ENCODE results near the gene URAD.
A peak's percentile ranks its signal among the peaks of the same experiment; 100 is the strongest.

URAD gene

DNA sequence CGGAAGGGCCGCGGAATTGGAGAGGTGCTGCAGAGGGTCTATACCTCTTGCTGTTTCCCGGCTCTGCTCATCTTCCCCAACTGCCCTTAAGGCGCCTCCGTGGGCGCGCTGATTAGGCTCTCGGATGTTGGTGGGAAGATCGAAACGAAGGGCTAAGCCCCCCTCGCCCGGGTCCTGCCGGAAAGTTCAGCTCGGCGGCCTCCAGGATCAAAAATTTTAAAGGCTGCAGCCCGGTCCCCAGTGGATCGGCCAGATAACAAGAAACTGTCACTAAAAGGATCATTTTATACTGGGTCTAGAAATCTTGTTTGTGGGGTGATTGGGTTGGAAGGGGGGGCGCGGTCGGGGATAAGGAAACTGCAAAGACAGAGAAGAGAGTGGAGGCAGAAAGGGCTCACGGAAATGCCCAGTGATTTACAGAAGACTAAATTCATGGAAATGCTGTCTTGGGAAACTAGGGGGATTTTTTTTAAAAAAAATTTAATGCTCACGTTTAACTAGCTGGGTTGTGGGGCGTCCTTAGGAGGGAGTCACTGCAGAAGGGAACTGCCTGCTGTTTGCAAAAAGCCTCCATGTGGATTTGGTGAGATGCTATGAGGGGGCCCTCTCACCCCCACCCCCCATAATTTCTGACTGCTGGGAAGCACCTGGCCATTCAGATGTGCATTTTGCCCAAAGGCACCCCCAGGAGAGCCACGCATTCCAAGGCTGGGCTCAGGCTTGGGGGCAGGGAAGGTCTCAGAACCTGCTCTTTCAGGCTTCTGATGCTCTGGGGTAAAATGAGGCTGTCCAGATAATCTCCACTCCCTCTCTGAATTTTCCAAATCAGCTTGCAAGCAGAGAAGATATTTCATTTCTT is 27.0 kb downstream of the URAD start:
- peaks cover 5 to 12% of the 10 kb centered on the region in 2 experiments for H3K4me1 ChIP-seq (ENCODE audit: control insufficient read depth in 1 of 2, insufficient read depth in 1 of 2, low read depth in 1 of 2, low read length in 1 of 2)
- H3K9me3 ChIP-seq: no peaks in the 10 kb centered on the region
- TF ChIP-seq, protein P1, sequence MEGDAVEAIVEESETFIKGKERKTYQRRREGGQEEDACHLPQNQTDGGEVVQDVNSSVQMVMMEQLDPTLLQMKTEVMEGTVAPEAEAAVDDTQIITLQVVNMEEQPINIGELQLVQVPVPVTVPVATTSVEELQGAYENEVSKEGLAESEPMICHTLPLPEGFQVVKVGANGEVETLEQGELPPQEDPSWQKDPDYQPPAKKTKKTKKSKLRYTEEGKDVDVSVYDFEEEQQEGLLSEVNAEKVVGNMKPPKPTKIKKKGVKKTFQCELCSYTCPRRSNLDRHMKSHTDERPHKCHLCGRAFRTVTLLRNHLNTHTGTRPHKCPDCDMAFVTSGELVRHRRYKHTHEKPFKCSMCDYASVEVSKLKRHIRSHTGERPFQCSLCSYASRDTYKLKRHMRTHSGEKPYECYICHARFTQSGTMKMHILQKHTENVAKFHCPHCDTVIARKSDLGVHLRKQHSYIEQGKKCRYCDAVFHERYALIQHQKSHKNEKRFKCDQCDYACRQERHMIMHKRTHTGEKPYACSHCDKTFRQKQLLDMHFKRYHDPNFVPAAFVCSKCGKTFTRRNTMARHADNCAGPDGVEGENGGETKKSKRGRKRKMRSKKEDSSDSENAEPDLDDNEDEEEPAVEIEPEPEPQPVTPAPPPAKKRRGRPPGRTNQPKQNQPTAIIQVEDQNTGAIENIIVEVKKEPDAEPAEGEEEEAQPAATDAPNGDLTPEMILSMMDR (IDR thresholded peaks at IDR 0.05): no peak
- H3K27me3 ChIP-seq: peaks cover 100% of the 10 kb centered on the region
- no peaks in the 10 kb centered on the region for H3K36me3 ChIP-seq
- H3K4me3 ChIP-seq (ENCODE audit: low read depth in 1 of 2, low read length in 1 of 2): peak overlapping the region in 1 of 2 experiments; percentile 35
- H3K27ac ChIP-seq: no peak overlapping the region

DNA sequence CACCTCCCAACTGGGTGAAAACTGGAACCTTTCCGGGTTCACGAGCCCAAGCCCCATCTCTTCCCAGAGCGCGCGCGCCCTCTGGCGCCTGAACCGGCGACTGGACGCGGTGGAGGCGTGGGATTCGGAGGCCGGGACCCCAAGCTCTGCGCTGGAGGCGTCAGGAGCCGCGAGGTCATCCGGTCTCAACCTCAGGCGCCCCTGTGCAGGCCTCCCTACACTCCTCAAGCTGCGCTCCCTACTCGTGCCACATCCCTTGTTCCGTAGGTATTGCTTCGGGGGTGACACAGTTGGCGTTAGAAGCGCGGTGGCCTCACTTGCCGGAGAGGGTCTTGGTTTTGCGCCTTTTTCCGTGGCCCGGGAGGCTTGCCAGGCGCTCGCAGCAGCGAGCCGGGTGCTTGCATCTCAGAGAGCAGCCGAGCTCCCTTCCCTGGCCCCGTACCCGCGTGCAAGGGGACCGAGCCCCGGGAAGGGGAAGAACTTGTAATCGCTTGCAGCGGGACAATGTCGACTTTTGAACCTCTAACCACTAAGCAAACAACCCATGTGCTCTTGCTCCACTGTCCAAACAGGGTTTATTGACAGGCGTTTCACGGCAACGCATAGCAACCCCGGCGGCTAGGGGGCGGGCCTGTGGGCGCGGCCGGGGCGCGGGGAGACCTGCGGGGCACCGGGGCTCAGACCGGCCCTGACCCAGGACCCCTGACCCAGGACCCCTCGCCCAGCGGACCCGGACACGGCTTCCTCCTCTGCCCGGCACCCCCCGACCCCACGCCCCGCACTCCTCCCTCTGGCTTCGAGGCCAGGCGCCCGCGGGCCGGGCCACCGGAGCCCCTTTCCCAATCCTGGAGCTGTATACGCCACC is 27.9 kb downstream of the URAD start:
- peaks cover 100% of the 10 kb centered on the region for H3K27me3 ChIP-seq
- H3K36me3 ChIP-seq: no peaks in the 10 kb centered on the region
- H3K27ac ChIP-seq: no peak overlapping the region
- H3K9me3 ChIP-seq: no peaks in the 10 kb centered on the region
- TF ChIP-seq, protein P1 (IDR thresholded peaks at IDR 0.05): no peak
- H3K4me3 ChIP-seq (ENCODE audit: low read depth in 1 of 2, low read length in 1 of 2): peak overlapping the region in 1 of 2 experiments; percentile 35
- peaks cover 5 to 12% of the 10 kb centered on the region in 2 experiments for H3K4me1 ChIP-seq (ENCODE audit: control insufficient read depth in 1 of 2, insufficient read depth in 1 of 2, low read depth in 1 of 2, low read length in 1 of 2)

DNA sequence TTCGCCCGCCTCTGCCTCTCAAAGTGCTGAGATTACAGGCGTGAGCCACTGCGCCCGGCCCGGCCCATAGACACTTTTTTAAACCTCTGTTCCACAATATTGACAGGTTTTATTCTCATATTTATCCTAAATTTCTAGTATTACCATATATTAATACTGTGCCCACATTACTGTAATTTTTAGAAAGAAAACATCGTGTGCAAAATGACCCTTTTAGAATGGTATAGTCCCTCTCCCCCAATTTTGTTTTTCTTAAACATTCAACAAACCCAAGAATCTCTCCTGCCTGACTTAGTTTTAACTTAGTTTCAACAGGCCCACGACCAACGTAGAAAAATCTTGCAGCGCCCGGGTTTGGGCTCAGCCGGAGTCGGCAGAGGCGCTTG is 28.5 kb downstream of the URAD start:
- peaks cover 5 to 12% of the 10 kb centered on the region in 2 experiments for H3K4me1 ChIP-seq (ENCODE audit: control insufficient read depth in 1 of 2, insufficient read depth in 1 of 2, low read depth in 1 of 2, low read length in 1 of 2)
- H3K36me3 ChIP-seq: no peaks in the 10 kb centered on the region
- no peak overlapping the region for H3K4me3 ChIP-seq (ENCODE audit: low read depth in 1 of 2, low read length in 1 of 2)
- TF ChIP-seq, protein P1 (IDR thresholded peaks at IDR 0.05): no peak
- no peak overlapping the region for H3K27ac ChIP-seq
- peaks cover 100% of the 10 kb centered on the region for H3K27me3 ChIP-seq
- H3K9me3 ChIP-seq: no peaks in the 10 kb centered on the region

DNA sequence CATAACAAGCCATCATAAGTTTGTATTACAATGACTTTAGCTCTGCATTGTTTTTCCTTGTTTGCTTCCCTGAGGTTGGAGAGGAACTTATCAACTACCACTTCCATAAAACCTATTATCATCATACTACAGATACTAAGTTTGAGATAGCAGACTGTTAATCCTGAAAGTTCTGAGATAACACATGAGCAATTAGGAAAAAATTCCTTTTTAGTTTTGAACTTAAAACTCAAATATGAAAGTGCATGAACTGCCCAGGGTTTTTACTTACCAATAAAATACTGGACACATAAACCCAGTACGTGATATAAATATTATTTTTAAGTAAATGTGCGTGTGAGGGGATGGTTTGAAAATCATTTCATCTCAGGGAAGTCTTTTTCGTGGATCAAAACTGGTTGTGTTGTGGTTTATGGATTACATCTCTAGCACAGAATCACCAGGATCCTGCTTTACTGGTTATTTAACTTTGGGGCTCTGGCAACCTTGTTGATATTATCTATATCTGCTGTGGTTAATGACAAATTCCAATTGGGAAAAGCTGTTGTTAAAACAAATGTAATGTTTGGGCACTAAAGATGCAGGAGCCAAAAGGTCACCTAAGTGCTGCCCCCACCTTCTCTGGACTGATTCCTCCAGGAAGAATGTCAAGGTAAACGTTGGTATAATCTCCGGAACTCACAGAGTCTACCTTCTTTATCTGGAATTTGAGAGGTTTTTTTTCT is 31.8 kb downstream of the URAD start:
- no peaks in the 10 kb centered on the region for H3K36me3 ChIP-seq
- TF ChIP-seq, protein P1 (IDR thresholded peaks at IDR 0.05): no peak
- H3K27ac ChIP-seq: no peak overlapping the region
- H3K4me1 ChIP-seq (ENCODE audit: control insufficient read depth in 1 of 2, insufficient read depth in 1 of 2, low read depth in 1 of 2, low read length in 1 of 2): peaks cover 13 to 28% of the 10 kb centered on the region in 2 experiments
- H3K4me3 ChIP-seq (ENCODE audit: low read depth in 1 of 2, low read length in 1 of 2): no peak overlapping the region
- peaks cover 100% of the 10 kb centered on the region for H3K27me3 ChIP-seq
- no peaks in the 10 kb centered on the region for H3K9me3 ChIP-seq

DNA sequence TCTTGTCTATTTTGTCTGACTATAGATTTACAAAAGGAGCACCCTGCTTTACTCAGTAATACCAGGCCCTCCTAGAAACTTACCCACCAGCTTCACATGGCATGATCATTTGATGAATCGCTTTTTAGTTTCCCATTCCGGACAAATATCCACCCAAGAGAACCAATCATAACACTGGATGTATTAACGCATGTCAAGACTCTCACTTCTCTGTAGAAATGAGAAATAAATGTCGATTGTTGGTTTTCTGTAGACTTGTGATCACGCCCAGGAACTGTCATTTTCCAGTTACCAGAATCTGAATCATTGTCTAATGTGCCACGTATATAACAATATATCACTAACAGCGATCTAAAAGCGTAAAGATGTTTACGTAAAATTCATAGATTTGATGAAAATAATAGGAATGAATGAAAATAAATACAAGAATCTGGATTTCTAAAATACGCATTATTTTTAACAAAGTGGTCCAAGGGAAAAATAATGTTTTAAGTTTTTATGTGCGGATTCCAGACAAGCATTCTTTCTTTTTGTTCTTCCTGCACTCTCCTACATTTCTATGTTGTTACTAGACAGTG is 33.4 kb downstream of the URAD start:
- Histone ChIP-seq H3K27ac (no peak overlapping the region), H3K27me3 (peaks cover 100% of the 10 kb centered on the region), H3K9me3 (no peaks in the 10 kb centered on the region), H3K4me1 (ENCODE audit: control insufficient read depth in 1 of 2, insufficient read depth in 1 of 2, low read depth in 1 of 2, low read length in 1 of 2) (peaks cover 9 to 16% of the 10 kb centered on the region in 2 experiments), H3K4me3 (ENCODE audit: low read depth in 1 of 2, low read length in 1 of 2) (peak overlapping the region in 1 of 2 experiments; percentile 49), H3K36me3 (no peaks in the 10 kb centered on the region)
- TF ChIP-seq, protein P1 (IDR thresholded peaks at IDR 0.05): no peak
